SK-N-SH treated with all-trans-retinoic acid at 6 μM for 48 hours (cell line): ENCODE results near the gene DEFB112.

Experiments
- ATAC-seq: fragments of 200-7000 bp; cut with Tn5 transposase; 3 replicates; pipeline ENCODE4 v1.9.1; 2020; ENCODE audit warnings: mild to moderate bottlenecking, moderate library complexity
- ARNTL ChIP-seq: fragments of 450-650 bp; formaldehyde crosslinking; IDR thresholded peaks from 2 replicates; pipeline ENCODE4 v1.5.0; 2020; ENCODE audit warnings: low read depth, mild to moderate bottlenecking, moderate library complexity, borderline replicate concordance
- BACH2 ChIP-seq: fragments of 250-450 bp; sonication (Bioruptor Pico); IDR thresholded peaks from 2 replicates; pipeline ENCODE4 v1.9.0; 2021; ENCODE audit warnings: mild to moderate bottlenecking, borderline replicate concordance
- CSDC2 ChIP-seq: fragments of 250-450 bp; sonication (Bioruptor Pico); IDR thresholded peaks from 2 replicates; pipeline ENCODE4 v1.5.0; 2020; ENCODE audit warnings: mild to moderate bottlenecking, moderate library complexity
- ESRRG ChIP-seq: fragments of 250-450 bp; sonication (Bioruptor Pico); IDR thresholded peaks from 2 replicates; pipeline ENCODE4 v1.6.1; 2021; ENCODE audit warnings: mild to moderate bottlenecking
- GLIS3 ChIP-seq: fragments of 250-450 bp; sonication (Bioruptor Pico); IDR thresholded peaks from 2 replicates; pipeline ENCODE4 v1.5.0; 2020; ENCODE audit warnings: mild to moderate bottlenecking, moderate library complexity
- ISL1 ChIP-seq: fragments of 250-450 bp; sonication (Bioruptor Pico); IDR thresholded peaks from 2 replicates; pipeline ENCODE4 v2.1.2; 2022; ENCODE audit warnings: mild to moderate bottlenecking, moderate library complexity
- OSR1 ChIP-seq: fragments of 250-450 bp; sonication (Bioruptor Pico); IDR thresholded peaks from 2 replicates; pipeline ENCODE4 v1.8.0; 2022; ENCODE audit warnings: moderate library complexity, mild to moderate bottlenecking, inconsistent platforms
- POU6F1 ChIP-seq: fragments of 250-450 bp; sonication (Bioruptor Pico); IDR thresholded peaks from 2 replicates; pipeline ENCODE4 v1.8.0; 2021; ENCODE audit warnings: low read depth, mild to moderate bottlenecking, moderate library complexity, borderline replicate concordance
- PPARA ChIP-seq: fragments of 250-450 bp; sonication (Bioruptor Pico); IDR thresholded peaks from 2 replicates; pipeline ENCODE4 v1.5.0; 2020; ENCODE audit warnings: mild to moderate bottlenecking, borderline replicate concordance
- RARB ChIP-seq: fragments of 250-450 bp; sonication (Bioruptor Pico); IDR thresholded peaks from 2 replicates; pipeline ENCODE4 v1.8.0; 2021; ENCODE audit warnings: mild to moderate bottlenecking, moderate library complexity
- SNAI2 ChIP-seq: fragments of 250-450 bp; sonication (Bioruptor Pico); IDR thresholded peaks from 2 replicates; pipeline ENCODE4 v1.5.0; 2020; ENCODE audit warnings: mild to moderate bottlenecking, moderate library complexity
- TCF4 ChIP-seq: fragments of 250-450 bp; sonication (Bioruptor Pico); IDR thresholded peaks from 2 replicates; pipeline ENCODE4 v1.8.0; 2021; ENCODE audit warnings: mild to moderate bottlenecking, moderate library complexity, borderline replicate concordance
- ZC3H10 ChIP-seq: fragments of 250-450 bp; sonication (Bioruptor Pico); IDR thresholded peaks from 2 replicates; pipeline ENCODE4 v1.5.1; 2021; ENCODE audit warnings: mild to moderate bottlenecking, moderate library complexity
- ZFP3 ChIP-seq: fragments of 250-450 bp; sonication (Bioruptor Pico); IDR thresholded peaks from 2 replicates; pipeline ENCODE4 v1.5.0; 2020; ENCODE audit warnings: mild to moderate bottlenecking, moderate library complexity
- ZFP30 ChIP-seq: fragments of 450-650 bp; formaldehyde crosslinking; IDR thresholded peaks from 2 replicates; pipeline ENCODE4 v1.5.0; 2022; ENCODE audit warnings: mild to moderate bottlenecking, moderate library complexity
- ZNF565 ChIP-seq: fragments of 450-650 bp; formaldehyde crosslinking; conservative IDR thresholded peaks from 2 replicates; pipeline ENCODE4 v1.5.0; 2020; ENCODE audit warnings: low read depth, mild to moderate bottlenecking, moderate library complexity
- ZNF70 ChIP-seq: fragments of 450-650 bp; formaldehyde crosslinking; IDR thresholded peaks from 2 replicates; pipeline ENCODE4 v1.5.0; 2020; ENCODE audit warnings: mild to moderate bottlenecking, moderate library complexity
- ZNF8 ChIP-seq: fragments of 450-650 bp; formaldehyde crosslinking; IDR thresholded peaks from 2 replicates; pipeline ENCODE4 v1.5.0; 2020; ENCODE audit warnings: mild to moderate bottlenecking, moderate library complexity
- TF ChIP-seq, protein P1 (sequence below): fragments of 250-450 bp; sonication (Bioruptor Pico); IDR thresholded peaks from 2 replicates; pipeline ENCODE4 v1.8.0; 2020; ENCODE audit warnings: mild to moderate bottlenecking, moderate library complexity, borderline replicate concordance
- TF ChIP-seq, protein P2 (sequence below): fragments of 250-450 bp; sonication (Bioruptor Pico); IDR thresholded peaks from 2 replicates; pipeline ENCODE4 v1.5.1; 2020; ENCODE audit warnings: low read depth, mild to moderate bottlenecking, moderate library complexity
- TF ChIP-seq, protein P3 (sequence below): fragments of 250-450 bp; sonication (Bioruptor Pico); IDR thresholded peaks from 2 replicates; pipeline ENCODE4 v1.5.0; 2020; ENCODE audit warnings: mild to moderate bottlenecking, moderate library complexity

The DEFB112 gene

DNA sequence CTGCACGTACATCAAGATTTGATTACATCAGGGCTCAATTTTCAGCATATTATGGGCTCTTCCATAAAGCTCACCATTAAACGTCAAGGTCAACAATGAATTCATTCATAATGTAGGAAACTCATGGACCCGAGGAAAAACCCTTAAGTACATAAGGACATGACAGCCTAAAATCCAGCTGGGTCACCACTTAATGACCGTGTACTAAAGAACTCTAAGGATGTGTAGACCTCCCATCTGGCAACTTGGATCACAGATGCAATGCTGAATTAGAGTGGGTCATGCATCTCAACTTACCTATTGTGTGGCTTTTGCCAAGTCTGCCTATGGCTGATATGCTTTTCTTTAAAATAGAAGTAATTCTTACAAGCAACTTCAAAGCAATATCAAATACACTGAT, 26.7 kb upstream of the DEFB112 start:
- TF ChIP-seq OSR1 (CRISPR knock-in tag) (no peak), ESRRG (CRISPR knock-in tag) (no peak), BACH2 (CRISPR knock-in tag) (no peak), ZNF8 (no peak), TCF4 (CRISPR knock-in tag) (no peak), ARNTL (CRISPR knock-in tag) (no peak), CSDC2 (no peak), GLIS3 (CRISPR knock-in tag) (no peak)
- TF ChIP-seq, protein P1, sequence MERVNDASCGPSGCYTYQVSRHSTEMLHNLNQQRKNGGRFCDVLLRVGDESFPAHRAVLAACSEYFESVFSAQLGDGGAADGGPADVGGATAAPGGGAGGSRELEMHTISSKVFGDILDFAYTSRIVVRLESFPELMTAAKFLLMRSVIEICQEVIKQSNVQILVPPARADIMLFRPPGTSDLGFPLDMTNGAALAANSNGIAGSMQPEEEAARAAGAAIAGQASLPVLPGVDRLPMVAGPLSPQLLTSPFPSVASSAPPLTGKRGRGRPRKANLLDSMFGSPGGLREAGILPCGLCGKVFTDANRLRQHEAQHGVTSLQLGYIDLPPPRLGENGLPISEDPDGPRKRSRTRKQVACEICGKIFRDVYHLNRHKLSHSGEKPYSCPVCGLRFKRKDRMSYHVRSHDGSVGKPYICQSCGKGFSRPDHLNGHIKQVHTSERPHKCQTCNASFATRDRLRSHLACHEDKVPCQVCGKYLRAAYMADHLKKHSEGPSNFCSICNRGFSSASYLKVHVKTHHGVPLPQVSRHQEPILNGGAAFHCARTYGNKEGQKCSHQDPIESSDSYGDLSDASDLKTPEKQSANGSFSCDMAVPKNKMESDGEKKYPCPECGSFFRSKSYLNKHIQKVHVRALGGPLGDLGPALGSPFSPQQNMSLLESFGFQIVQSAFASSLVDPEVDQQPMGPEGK (CRISPR knock-in tag): no peak
- TF ChIP-seq, all 23 proteins: peak for 0
- no peak for ATAC-seq

DNA sequence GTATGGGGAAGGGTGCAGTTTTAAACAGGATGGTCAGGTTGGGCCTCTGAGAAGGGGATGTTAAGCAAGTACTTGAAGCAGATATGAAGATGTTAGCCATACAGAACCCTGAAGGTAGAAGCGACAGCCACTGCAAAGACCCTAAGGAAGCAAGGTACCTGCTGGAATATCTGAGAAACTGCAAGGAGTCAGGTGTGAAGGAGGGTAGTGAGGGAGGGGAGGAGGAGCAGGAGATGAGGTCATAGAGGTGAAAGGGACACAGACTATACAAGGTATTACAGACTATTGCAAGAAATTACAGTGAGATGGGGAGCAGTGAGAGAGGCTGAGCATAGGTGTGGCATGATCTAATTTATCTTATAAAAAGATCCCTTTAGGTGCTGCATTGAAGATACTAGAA, 22.2 kb upstream of the DEFB112 start:
- TF ChIP-seq BACH2 (CRISPR knock-in tag) (no peak), ZNF70 (CRISPR knock-in tag) (no peak), OSR1 (CRISPR knock-in tag) (no peak), TCF4 (CRISPR knock-in tag) (no peak), POU6F1 (no peak), PPARA (no peak), ZFP3 (CRISPR knock-in tag) (no peak), ZNF8 (no peak), ZNF565 (CRISPR knock-in tag) (no peak), RARB (no peak), ZFP30 (no peak), ZC3H10 (CRISPR knock-in tag) (no peak), CSDC2 (no peak), ARNTL (CRISPR knock-in tag) (no peak)
- TF ChIP-seq, protein P2, sequence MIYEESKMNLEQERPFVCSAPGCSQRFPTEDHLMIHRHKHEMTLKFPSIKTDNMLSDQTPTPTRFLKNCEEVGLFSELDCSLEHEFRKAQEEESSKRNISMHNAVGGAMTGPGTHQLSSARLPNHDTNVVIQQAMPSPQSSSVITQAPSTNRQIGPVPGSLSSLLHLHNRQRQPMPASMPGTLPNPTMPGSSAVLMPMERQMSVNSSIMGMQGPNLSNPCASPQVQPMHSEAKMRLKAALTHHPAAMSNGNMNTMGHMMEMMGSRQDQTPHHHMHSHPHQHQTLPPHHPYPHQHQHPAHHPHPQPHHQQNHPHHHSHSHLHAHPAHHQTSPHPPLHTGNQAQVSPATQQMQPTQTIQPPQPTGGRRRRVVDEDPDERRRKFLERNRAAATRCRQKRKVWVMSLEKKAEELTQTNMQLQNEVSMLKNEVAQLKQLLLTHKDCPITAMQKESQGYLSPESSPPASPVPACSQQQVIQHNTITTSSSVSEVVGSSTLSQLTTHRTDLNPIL (CRISPR knock-in tag): no peak
- TF ChIP-seq, protein P1 (CRISPR knock-in tag): no peak

DNA sequence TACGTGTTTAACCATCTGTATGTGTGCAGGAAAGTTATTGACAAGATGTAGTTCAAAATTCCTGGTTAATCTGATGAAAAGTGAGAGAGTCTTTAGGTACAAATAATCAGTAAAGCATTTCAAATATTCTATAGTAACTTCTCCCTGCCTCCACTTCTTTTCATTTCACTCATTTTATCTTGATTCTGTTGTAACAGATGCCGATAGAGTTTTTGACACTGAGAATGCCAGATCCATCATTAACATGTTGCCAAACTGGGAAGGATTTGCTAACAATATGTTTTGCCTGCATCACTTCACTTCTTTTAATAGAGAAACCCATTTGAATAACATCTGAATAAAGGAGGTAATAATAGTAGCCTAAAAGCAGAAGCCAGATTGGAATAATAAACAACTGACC, 20.4 kb upstream of the DEFB112 start:
- TF ChIP-seq SNAI2 (CRISPR knock-in tag): no peak
- no peak for TF ChIP-seq ESRRG (CRISPR knock-in tag)
- TF ChIP-seq, protein P2 (CRISPR knock-in tag): no peak
- ATAC-seq: no peak

More for the DNA sequence above, 22.2 kb upstream of the DEFB112 start:
- no peak for ATAC-seq

DNA sequence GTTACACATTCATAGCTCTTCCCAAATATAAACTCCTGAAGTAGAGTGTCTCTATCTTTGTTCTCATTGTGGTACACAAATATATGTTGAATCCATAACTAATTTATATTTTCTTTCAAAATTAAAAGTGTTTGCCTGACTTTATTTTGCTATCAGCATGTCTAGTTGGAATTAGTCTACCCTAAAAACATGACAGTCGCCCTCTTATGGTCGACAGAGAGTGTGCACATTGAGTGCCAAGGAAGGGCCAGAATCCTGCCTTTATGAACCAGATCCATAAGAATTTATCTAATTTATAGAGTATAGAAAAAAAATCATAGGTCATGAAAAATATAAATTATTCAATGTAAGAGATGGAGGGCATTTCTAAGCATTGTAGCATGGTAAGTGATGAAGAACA, 12.3 kb upstream of the DEFB112 start:
- no peak; the same call in 2 of the 3 replicates for ATAC-seq
- no peak for TF ChIP-seq ARNTL (CRISPR knock-in tag)
- no peak for TF ChIP-seq ZNF565 (CRISPR knock-in tag)
- TF ChIP-seq PPARA: no peak
- TF ChIP-seq, protein P1 (CRISPR knock-in tag): no peak
- TF ChIP-seq ZFP3 (CRISPR knock-in tag): no peak
- no peak for TF ChIP-seq CSDC2
- TF ChIP-seq, protein P3, sequence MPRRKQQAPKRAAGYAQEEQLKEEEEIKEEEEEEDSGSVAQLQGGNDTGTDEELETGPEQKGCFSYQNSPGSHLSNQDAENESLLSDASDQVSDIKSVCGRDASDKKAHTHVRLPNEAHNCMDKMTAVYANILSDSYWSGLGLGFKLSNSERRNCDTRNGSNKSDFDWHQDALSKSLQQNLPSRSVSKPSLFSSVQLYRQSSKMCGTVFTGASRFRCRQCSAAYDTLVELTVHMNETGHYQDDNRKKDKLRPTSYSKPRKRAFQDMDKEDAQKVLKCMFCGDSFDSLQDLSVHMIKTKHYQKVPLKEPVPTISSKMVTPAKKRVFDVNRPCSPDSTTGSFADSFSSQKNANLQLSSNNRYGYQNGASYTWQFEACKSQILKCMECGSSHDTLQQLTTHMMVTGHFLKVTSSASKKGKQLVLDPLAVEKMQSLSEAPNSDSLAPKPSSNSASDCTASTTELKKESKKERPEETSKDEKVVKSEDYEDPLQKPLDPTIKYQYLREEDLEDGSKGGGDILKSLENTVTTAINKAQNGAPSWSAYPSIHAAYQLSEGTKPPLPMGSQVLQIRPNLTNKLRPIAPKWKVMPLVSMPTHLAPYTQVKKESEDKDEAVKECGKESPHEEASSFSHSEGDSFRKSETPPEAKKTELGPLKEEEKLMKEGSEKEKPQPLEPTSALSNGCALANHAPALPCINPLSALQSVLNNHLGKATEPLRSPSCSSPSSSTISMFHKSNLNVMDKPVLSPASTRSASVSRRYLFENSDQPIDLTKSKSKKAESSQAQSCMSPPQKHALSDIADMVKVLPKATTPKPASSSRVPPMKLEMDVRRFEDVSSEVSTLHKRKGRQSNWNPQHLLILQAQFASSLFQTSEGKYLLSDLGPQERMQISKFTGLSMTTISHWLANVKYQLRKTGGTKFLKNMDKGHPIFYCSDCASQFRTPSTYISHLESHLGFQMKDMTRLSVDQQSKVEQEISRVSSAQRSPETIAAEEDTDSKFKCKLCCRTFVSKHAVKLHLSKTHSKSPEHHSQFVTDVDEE (CRISPR knock-in tag): no peak
- TF ChIP-seq ZNF70 (CRISPR knock-in tag): no peak
- no peak for TF ChIP-seq ISL1 (CRISPR knock-in tag)
- TF ChIP-seq BACH2 (CRISPR knock-in tag): no peak
- no peak for TF ChIP-seq SNAI2 (CRISPR knock-in tag)
- TF ChIP-seq ESRRG (CRISPR knock-in tag): no peak
- TF ChIP-seq, protein P2 (CRISPR knock-in tag): no peak
